Uterus (tissue), 2 donors: ENCODE results near the gene WDR20.

Experiments used
- CTCF ChIP-seq, 4 experiments: fragments of 200-600 bp in 2 of 4; fragments of 450-650 bp in 2 of 4; sonication (generic) in 2 of 4; IDR thresholded peaks; one replicate each; pipeline ENCODE4 v1.5.1; 2016 to 2019; ENCODE audit warnings: antibody characterized with exemption in 4 of 4, mild to moderate bottlenecking in 2 of 4, moderate library complexity in 1 of 4
- POLR2A ChIP-seq, 2 donors: fragments of 450-650 bp; IDR thresholded peaks; one replicate each; pipeline ENCODE4 v1.6.1; 2016; ENCODE audit warnings: antibody characterized with exemption in 2 of 2, mild to moderate bottlenecking in 1 of 2, moderate library complexity in 1 of 2

DNA sequence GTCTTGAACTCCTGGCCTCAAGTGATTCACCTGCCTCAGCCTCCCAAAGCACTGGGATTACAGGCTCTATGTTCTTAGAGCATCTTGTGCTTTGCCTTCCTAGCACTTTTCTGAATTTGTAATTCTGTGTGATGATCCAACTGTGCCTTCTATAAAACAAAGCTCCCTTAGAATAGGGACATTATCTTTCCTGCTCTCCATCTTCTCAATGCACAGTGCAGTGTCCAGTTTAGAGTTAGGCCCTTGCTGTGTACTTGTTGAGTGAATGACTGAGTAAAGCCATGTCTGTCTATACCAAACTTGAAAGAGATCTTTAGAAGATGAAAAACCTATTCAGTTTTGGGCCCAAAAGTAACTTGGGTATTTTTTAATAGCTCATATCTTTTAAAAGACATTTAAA is 5.2 kb downstream of the WDR20 start:
- no peak for TF ChIP-seq CTCF (IDR thresholded peaks at IDR 0.05)
- TF ChIP-seq POLR2A (IDR thresholded peaks at IDR 0.05): no peak
